Measurements from ENCODE around the gene KCNC1. TPM values are rescaled to one million over a fixed set of nuclear protein-coding genes. Genes with fewer than 3 reads are reported as not detected.

The KCNC1 gene
- total and polyA plus RNA-seq, 2 experiments from 2014 or later: 0.11 TPM; not detected in 1

DNA sequence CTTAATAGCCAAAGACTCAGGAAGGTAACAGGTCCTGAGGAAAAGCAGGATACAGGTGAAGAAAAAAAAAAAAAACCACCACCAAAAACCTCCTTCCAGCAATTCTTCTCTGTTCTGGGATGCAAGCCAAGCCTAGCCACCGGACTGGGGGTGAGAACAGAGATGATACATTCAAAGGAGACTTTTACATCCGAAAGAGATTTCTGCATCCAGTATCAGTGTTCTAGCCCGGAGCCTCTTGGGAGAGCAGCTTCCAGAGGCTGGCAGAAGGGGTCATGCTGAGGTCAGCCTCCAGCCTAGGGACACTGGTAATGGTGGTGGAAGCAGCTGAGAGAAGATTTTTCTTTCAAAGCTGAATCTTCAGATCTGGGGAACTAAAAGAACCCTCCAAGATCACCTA, 76.2 kb downstream of the KCNC1 start (continued):
- TF ChIP-seq, protein P1, sequence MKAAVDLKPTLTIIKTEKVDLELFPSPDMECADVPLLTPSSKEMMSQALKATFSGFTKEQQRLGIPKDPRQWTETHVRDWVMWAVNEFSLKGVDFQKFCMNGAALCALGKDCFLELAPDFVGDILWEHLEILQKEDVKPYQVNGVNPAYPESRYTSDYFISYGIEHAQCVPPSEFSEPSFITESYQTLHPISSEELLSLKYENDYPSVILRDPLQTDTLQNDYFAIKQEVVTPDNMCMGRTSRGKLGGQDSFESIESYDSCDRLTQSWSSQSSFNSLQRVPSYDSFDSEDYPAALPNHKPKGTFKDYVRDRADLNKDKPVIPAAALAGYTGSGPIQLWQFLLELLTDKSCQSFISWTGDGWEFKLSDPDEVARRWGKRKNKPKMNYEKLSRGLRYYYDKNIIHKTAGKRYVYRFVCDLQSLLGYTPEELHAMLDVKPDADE (IDR thresholded peaks at IDR 0.05): no peak
- no peak for TF ChIP-seq POLR2AphosphoS5 (IDR thresholded peaks at IDR 0.05; ENCODE audit: low read depth)
- TF ChIP-seq NANOG (IDR thresholded peaks at IDR 0.05; ENCODE audit: borderline replicate concordance): no peak
- TF ChIP-seq ZNF331 (CRISPR knock-in tag; IDR thresholded peaks at IDR 0.05; ENCODE audit: low read depth): no peak

DNA sequence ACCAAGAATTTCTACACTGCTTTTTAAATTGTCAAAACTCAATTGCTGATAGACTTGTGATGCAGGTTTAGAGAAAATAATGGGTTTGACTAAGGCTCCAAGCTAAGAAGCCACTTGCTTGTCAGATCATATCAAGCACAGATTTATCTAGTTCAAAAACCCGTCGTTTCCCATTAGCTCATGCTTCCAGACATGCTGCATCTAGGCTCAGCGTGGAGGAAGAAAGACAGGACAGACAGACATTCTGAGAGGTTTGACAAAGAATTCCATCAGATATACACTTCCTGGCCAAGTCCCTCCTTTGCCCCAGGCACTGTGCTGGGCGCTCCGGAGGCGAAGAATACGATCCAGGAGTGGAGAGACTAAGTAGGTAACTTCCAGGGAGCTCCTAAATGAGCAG, 76.8 kb downstream of the KCNC1 start:
- no peak for ATAC-seq
- Histone ChIP-seq H2AFZ (no peak overlapping the region), H3F3A (replicated peaks; ENCODE audit: low read depth) (no peaks in the 10 kb centered on the region), H3K9me2 (ENCODE audit: insufficient read depth) (no peaks in the 10 kb centered on the region), H4K20me1 (replicated peaks; ENCODE audit: insufficient read depth) (no peaks in the 10 kb centered on the region), H3K27me3 (ENCODE audit: insufficient read depth) (no peaks in the 10 kb centered on the region), H3K27ac (ENCODE audit: low read depth) (no peak overlapping the region), H3K36me3 (ENCODE audit: insufficient read depth) (no peaks in the 10 kb centered on the region), H3K4me3 (no peak overlapping the region), H3K79me2 (replicated peaks; ENCODE audit: insufficient read depth) (no peaks in the 10 kb centered on the region), H3K4me2 (no peak overlapping the region), H3K4me1 (ENCODE audit: insufficient read depth) (no peaks in the 10 kb centered on the region)
- Mint-ChIP-seq H3K4me1 (no peaks in the 10 kb centered on the region; the same call in 1 of the 3 replicates), H3K9me3 (no peaks in the 10 kb centered on the region; the same call in 2 of the 3 replicates), H3K4me3 (no peak overlapping the region), H3K36me3 (ENCODE audit: low read depth) (no peaks in the 10 kb centered on the region), H3K27me3 (ENCODE audit: insufficient read depth, low read depth, poor library complexity) (peaks cover 7% of the 10 kb centered on the region), H3K27ac (no peak overlapping the region)
- DNase-seq (ENCODE audit: low spot score): no peak
- no peak for TF ChIP-seq ZNF331 (CRISPR knock-in tag; IDR thresholded peaks at IDR 0.05; ENCODE audit: low read depth)
- TF ChIP-seq STAT1 (IDR thresholded peaks at IDR 0.05; ENCODE audit: unreplicated experiment): no peak
- TF ChIP-seq JUNB (IDR thresholded peaks at IDR 0.05; ENCODE audit: unreplicated experiment): no peak
- TF ChIP-seq ZNF114 (CRISPR knock-in tag; IDR thresholded peaks at IDR 0.05): no peak
- no peak for TF ChIP-seq POLR2AphosphoS5 (IDR thresholded peaks at IDR 0.05; ENCODE audit: low read depth)
- TF ChIP-seq, protein P2, sequence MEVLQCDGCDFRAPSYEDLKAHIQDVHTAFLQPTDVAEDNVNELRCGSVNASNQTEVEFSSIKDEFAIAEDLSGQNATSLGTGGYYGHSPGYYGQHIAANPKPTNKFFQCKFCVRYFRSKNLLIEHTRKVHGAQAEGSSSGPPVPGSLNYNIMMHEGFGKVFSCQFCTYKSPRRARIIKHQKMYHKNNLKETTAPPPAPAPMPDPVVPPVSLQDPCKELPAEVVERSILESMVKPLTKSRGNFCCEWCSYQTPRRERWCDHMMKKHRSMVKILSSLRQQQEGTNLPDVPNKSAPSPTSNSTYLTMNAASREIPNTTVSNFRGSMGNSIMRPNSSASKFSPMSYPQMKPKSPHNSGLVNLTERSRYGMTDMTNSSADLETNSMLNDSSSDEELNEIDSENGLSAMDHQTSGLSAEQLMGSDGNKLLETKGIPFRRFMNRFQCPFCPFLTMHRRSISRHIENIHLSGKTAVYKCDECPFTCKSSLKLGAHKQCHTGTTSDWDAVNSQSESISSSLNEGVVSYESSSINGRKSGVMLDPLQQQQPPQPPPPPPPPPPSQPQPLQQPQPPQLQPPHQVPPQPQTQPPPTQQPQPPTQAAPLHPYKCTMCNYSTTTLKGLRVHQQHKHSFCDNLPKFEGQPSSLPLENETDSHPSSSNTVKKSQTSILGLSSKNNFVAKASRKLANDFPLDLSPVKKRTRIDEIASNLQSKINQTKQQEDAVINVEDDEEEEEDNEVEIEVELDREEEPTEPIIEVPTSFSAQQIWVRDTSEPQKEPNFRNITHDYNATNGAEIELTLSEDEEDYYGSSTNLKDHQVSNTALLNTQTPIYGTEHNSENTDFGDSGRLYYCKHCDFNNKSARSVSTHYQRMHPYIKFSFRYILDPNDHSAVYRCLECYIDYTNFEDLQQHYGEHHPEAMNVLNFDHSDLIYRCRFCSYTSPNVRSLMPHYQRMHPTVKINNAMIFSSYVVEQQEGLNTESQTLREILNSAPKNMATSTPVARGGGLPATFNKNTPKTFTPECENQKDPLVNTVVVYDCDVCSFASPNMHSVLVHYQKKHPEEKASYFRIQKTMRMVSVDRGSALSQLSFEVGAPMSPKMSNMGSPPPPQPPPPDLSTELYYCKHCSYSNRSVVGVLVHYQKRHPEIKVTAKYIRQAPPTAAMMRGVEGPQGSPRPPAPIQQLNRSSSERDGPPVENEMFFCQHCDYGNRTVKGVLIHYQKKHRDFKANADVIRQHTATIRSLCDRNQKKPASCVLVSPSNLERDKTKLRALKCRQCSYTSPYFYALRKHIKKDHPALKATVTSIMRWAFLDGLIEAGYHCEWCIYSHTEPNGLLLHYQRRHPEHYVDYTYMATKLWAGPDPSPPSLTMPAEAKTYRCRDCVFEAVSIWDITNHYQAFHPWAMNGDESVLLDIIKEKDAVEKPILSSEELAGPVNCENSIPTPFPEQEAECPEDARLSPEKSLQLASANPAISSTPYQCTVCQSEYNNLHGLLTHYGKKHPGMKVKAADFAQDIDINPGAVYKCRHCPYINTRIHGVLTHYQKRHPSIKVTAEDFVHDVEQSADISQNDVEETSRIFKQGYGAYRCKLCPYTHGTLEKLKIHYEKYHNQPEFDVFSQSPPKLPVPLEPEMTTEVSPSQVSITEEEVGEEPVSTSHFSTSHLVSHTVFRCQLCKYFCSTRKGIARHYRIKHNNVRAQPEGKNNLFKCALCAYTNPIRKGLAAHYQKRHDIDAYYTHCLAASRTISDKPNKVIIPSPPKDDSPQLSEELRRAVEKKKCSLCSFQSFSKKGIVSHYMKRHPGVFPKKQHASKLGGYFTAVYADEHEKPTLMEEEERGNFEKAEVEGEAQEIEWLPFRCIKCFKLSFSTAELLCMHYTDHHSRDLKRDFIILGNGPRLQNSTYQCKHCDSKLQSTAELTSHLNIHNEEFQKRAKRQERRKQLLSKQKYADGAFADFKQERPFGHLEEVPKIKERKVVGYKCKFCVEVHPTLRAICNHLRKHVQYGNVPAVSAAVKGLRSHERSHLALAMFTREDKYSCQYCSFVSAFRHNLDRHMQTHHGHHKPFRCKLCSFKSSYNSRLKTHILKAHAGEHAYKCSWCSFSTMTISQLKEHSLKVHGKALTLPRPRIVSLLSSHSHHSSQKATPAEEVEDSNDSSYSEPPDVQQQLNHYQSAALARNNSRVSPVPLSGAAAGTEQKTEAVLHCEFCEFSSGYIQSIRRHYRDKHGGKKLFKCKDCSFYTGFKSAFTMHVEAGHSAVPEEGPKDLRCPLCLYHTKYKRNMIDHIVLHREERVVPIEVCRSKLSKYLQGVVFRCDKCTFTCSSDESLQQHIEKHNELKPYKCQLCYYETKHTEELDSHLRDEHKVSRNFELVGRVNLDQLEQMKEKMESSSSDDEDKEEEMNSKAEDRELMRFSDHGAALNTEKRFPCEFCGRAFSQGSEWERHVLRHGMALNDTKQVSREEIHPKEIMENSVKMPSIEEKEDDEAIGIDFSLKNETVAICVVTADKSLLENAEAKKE (CRISPR knock-in tag; IDR thresholded peaks at IDR 0.05): no peak
- TF ChIP-seq EZH2phosphoT487 (IDR thresholded peaks at IDR 0.05; ENCODE audit: unreplicated experiment): no peak
- TF ChIP-seq EZH2 (IDR thresholded peaks at IDR 0.05; ENCODE audit: low read depth, unreplicated experiment): no peak

All from GM23338 (cell line).